Measurements from ENCODE around the gene DEDD. TPM values are rescaled to one million over a fixed set of nuclear protein-coding genes. Genes with fewer than 3 reads are reported as not detected.

DEDD gene
- total and polyA plus RNA-seq, 2 of the 13 experiments (the other 11 are each of a cell fraction or from before 2014, with no cell fraction given), result 12.6 to 27.8 TPM

GRCh38 chr1:161165742-161166668, 33.5 kb upstream of the DEDD start, which contains the start of gene PPOX (continued):
- TF ChIP-seq AFF4 (CRISPR knock-in tag; IDR thresholded peaks at IDR 0.05) (no peak), ZBTB7B (CRISPR knock-in tag; IDR thresholded peaks at IDR 0.05) (peak; percentile 17; the same call in 1 of the 2 replicates), NCOR1 (IDR thresholded peaks at IDR 0.05; ENCODE audit: borderline replicate concordance, low read length) (no peak), ISX (CRISPR knock-in tag; conservative IDR thresholded peaks at IDR 0.05) (no peak; the same call in 1 of the 2 replicates), DNMT3B (CRISPR knock-in tag; conservative IDR thresholded peaks at IDR 0.05) (no peak; the same call in 1 of the 2 replicates), ZNF160 (CRISPR knock-in tag; IDR thresholded peaks at IDR 0.05) (0 out of 2 replicates have a peak, but pooled peaks have one; percentile 46), NKX3-1 (CRISPR knock-in tag; IDR thresholded peaks at IDR 0.05) (no peak; the same call in 1 of the 2 replicates), GATAD2A (CRISPR knock-in tag; IDR thresholded peaks at IDR 0.05) (peak; percentile 57), YEATS2 (CRISPR knock-in tag; IDR thresholded peaks at IDR 0.05; ENCODE audit: borderline replicate concordance) (peak; percentile 92), MAFF (IDR thresholded peaks at IDR 0.05; ENCODE audit: low read depth, low read length) (no peak), DDIT3 (CRISPR knock-in tag; IDR thresholded peaks at IDR 0.05) (no peak), CBX5 (CRISPR knock-in tag; IDR thresholded peaks at IDR 0.05; ENCODE audit: borderline replicate concordance) (no peak), ZNF564 (CRISPR knock-in tag; IDR thresholded peaks at IDR 0.05) (peak; percentile 61; the same call in 1 of the 2 replicates), KMT2A (CRISPR knock-in tag; IDR thresholded peaks at IDR 0.05) (peak; percentile 82; the same call in 1 of the 2 replicates), TCF7 (IDR thresholded peaks at IDR 0.05; ENCODE audit: low read depth) (no peak), ZBTB34 (CRISPR knock-in tag; IDR thresholded peaks at IDR 0.05) (no peak), SNAPC5 (CRISPR knock-in tag; IDR thresholded peaks at IDR 0.05; ENCODE audit: borderline replicate concordance) (no peak)

Data from HepG2 (cell line).